UCSD-AML1 (cell line): ENCODE data around the gene ITPK1.

Source experiments
- DNase-seq: peaks from one replicate; lab custom pipeline; 2025; ENCODE audit not compliant: unreplicated experiment; lab: John Stamatoyannopoulos, UW

ITPK1 gene

DNA sequence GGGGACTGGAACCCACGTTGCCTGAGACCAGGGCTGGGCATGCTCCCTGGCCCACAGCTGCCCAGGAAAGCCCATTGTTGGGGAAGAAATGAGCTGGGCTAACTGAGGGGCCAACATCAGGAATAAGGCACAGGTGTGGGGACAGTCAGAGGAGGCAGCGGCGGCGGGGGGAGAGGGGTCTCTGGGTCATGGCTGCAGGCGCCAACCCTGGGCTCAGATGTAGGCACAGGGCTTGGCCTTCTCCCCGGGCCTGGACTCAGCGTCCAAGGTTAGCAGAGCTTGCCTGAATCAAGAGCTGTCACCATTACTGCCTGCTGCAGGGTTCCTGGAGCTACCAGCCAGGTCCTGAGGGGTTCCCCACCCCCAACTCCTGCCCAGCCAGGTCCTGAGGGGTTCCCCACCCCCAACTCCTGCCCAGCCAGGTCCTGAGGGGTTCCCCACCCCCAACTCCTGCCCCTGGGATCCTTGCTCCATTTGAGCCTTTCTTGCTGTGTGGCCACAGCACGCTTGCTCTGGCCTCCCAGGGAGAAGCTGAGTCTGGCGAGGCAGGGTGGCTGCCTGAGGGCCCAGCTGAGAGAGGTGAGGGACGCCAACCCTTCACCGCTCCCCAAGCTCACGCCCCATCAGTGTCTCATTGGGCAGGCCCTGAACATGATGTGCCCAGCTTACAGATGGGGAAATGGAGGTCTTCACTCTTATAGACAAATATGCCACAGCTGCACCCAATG lies 186.6 kb downstream of the ITPK1 start:
- DNase-seq: no peak

DNA sequence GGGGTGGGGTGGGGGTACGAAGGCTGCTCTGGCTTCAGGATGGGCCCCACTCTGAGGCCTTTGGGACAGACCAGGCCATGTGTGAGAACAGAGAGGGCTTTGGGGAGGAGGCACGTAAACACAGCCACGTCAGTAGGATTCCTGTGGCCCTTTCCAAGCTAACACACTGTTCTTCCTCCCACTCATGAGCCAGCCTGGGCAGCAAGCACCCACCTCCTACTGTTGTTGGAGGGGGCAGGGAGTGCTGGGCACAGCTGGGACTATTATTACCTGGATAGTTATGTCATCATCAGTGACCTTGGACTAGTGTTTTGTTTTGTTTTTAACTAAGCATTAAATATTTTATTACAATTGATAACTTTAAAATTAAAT lies 187.5 kb downstream of the ITPK1 start:
- DNase-seq: no peak

GRCh38 chr14:92927349-92928257 lies 188.1 kb downstream of the ITPK1 start:
- no peak for DNase-seq

GRCh38 chr14:92926931-92927330 lies 188.8 kb downstream of the ITPK1 start:
- DNase-seq: no peak

DNA sequence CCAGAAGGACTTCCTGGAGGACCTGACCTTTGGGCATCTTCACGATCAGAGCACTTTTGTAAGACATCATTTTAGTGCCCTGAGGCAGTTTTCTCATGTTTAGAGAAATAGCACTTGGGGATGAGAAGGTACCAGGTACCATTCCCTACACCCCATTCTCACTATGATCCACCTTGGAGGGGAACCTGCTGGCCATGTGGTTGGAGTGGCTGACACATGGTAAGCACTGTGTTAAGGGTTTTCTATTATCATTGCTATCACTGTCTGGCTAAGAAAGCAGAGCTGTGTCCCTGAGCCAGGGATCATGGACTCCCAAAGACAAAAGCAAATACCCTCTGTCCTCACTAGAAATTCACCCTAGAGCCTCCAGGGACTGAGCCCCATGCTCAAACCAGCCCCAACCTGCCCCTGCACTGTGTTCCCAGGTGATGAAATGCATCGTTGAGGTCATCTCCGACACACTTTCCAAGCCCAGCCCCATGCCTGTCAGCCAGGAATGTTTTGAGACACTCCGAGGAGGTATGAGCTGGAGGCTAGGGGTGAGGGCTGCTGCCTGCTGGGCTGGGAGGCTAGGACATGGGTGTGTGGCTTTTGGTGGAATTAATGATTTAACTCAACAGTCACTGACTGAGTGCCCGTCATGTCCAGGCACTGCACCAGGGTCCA lies 189.4 kb downstream of the ITPK1 start:
- DNase-seq: no peak

DNA sequence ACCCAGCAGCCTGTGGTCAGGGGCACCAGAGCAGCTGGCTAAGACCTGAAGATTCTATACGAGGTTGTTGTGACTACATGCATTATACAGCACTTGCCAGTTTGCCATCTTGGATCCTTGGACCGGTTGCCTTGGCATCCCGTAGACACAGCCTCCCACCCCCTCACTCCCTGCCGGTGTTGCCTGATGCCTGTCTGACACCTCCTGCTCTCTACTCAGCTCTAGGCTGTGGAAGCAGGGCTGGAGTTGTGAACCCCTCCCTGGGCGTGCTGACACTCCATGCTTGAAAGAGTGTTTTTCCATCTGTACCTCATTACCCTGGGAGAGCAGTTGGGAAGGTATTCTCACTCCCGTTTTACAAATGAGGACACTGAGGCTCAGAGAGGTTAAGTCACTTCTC lies 190.3 kb downstream of the ITPK1 start:
- DNase-seq: no peak

DNA sequence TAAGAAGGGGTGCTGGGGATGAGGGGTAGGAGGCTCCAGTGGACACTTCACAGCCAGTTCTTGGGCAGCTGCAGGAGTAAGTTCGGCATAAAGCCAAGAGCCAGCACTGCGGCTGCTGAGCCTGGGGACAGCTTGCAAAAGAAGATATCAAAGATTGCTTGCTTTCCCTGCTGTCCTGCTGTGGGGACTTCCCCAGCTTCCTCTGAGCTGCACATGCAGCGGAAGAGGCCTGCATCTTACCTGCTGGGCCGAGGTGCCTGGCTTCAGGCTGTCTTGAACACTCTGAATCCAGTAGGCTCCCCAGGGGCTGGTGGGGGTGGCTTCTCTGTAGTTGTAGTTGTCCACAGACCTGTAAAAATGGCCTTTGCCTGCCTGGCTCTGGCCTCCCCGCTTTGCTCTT lies 191.5 kb downstream of the ITPK1 start:
- DNase-seq: no peak

DNA sequence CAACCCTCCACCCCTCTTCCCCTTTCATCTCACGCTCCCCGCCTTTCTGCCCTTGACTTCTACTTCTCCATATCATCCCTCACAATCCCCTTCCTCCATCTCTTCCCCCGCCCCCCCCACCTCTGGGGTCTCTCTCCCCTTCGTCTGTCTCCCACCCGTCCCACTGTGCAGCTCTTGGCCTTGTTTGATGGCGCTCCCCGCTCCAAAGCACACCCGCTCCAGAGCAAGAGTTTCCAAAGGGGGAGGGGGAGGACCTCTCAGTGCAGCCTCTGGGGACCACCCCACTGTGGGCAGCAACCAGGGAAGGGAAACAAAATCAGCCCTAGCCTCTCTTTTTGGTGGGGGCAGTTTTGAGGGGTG lies 192.0 kb downstream of the ITPK1 start:
- DNase-seq: no peak

DNA sequence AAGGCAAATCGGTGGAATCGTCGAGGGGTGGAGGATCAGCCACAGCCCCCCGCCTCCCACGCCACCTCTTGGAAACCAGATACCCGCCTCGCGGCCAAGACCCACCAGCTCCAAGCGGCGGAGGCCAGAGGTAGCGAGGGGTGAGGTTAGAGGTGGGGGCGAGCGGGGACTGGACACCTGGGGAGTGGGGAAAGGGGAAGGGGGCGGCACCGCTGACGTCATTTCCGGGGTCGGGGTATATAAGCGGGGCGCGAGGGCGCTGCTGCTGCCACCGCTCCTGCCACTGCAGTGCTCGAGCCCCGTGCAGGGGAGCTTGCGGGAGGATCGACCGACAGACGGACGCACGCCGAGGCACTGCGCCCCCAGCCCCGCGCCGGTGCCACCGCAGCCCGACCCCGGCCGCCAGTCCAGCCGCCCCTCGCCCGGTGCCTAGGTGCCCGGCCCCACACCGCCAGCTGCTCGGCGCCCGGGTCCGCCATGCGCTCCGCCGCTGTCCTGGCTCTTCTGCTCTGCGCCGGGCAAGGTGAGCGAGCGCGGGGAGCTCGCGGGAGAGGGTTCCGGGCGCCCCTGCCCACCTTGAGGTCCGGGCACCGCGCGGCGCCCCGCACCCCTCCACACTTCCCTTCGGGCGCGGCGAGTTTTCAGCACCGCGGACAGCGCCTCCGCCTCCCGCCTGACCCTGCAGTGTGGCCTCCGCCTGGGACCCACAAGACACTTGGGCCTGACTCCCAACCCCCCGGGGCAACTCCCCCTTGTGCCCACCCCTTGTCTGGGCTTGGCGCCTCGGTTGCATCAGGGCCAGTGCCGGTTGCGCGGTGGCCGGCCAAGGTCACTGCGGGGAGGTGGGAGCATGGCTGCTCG lies 192.6 kb downstream of the ITPK1 start, which contains the start of gene CHGA:
Gene CHGA (plus strand): TSS at position 268 of the 861 bp plus-strand sequence. CDS start 210 bp downstream, at position 478.
- peak; percentile 63 for DNase-seq

- DNase-seq: no peak
Measured at GRCh38 chr14:92922155-92922735, 193.5 kb downstream of the ITPK1 start.

DNA sequence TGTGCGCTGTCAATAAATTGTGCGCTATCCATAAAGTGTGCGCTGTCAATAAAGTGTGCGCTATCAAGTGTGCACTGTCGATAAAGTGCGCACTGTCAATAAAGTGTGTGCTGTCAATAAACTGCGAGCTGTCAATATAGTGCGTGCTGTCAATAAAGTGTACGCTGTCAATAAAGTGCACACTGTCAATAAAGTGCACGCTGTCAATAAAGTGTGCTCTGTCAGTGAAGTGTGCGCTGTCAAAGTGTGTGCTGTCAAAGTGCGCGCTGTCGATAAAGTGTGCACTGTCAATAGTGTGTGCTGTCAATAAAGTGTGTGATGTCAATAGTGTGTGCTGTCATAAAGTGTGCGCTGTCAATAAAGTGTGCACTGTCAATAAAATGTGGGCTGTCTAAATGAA lies 195.7 kb downstream of the ITPK1 start:
- no peak for DNase-seq

DNA sequence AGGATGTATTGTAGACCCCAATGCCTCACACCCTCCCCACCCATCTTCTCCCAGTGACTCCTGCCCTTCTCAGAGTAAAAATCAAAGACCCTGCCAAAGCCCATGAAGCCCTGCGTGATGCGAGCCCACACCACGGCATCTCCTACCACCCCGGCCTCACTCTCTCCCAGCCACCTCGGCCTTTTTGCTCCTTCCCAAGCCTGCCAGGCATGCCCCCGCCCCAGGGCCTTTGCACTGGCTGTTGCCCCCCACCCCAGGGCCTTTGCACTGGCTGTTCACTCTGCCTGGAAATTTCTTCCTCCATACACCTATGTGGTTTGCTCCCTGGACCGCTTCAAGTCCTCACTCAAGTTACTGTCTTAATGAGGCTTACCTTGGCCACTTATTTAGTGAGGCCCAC lies 197.8 kb downstream of the ITPK1 start:
- DNase-seq: no peak

DNA sequence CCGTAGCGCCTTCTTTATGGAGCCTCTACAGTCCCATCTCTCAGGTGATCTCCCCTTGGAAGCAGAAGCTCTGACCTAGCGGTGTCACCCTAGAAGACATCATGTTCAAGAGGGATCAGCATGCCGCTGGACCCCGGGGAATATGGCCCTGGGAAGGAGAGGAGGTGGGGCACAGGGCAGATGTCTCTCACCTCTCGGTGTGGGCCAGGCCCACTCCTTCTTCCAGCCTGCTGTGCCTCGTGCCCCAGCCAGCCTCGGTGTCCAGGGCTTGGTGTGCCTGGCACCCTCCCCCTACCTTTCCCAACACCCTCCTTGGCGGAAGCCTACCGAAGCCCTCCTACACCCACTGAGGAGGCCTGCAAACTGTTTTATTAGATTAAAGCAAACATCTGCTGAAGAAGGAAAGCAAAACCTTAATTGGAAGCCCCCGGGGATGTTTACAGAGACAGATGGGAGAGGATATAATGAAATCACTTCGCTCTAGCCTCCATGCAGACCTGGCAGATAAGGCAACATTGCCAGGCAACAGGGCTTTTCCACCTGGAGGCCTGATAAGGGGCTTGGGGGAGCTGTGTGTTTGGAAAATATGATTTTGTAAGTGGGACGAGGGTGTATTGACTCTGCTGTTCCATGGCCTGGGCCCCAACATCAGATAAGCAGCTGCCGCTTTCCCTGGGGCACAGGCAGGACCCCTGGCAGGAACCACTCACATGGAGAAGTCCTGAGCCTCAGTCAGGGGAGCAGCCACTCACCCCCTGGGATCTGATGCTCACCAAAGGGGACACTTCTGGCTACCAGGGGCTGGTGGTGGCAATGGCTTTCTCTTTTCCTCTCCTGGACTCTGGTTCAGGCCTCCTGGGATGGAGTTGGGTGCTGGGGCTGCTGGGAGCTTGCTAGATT lies 198.4 kb downstream of the ITPK1 start:
- no peak for DNase-seq

DNA sequence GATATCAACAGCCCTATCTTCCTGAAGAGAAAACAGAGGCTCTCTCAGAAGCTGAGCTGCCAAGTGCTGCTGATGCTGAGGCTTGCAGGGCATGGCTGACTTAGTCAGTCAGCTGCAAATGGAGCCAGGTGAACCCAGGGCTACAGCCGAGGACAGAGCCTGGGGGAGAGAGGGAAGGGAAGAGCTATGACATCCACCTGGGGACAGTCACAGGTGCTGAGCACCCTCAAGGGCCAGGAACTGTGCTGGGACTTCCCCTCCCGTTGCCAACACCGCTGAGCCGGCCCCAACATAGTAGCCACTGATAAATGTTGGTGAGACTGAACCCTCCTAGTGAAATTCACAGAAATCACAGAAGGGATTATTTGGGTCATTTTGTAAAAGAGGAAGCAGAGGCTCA lies 199.5 kb downstream of the ITPK1 start:
- no peak for DNase-seq

DNA sequence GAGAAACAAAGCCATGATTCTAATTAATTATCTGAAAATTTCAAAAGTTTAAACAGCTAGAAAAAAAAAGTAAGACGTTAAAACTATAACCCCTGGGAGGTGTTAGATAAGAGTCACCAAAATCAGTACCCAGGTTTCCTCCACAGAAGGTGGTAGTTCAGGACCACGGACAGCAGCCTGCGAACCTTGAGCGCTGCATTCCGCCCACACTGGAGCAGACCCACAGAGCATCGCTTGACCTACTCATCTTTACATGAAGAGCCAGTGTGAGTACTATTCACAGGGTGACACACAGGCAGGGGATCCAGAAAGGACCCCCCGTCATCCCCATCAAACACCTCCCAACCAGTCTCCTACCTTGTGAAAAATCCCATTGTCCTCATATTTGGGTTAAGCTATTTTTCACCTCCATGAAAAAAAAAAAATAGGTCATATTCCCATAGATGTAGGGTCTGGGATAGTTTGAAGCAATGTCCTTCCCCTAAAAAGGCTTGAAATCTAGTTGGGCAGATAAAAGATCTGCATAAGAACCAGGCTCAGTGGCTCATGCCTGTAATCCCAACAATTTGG lies 201.6 kb downstream of the ITPK1 start:
- DNase-seq: peak; percentile 31

- DNase-seq: no peak
Measured at GRCh38 chr14:92907316-92907911, 208.3 kb downstream of the ITPK1 start.

- no peak for DNase-seq
Measured at GRCh38 chr14:92906823-92907222, 208.9 kb downstream of the ITPK1 start.

GRCh38 chr14:92906420-92906819 lies 209.3 kb downstream of the ITPK1 start:
- DNase-seq: no peak

DNA sequence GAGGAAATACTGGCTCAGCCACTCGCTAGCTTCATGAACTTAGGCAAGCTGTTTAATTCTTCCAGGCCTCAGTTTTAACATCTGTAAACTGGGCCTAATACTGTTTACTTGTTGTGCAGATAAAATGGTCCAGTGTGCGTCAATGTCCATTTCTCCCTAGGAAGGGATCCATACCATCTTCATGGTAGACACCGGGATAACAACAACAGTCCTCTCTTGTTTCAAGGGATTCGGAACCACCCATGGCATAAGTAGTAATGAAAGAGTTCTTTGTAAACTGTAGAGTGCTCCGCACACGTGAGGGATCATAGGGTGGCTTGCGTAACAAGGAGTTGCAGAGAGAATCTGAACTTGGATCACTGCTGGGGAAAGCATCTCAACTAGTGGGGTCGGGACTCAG lies 210.1 kb downstream of the ITPK1 start:
- no peak for DNase-seq
